ENCODE results near the gene NTRK2.

NTRK2 gene

DNA sequence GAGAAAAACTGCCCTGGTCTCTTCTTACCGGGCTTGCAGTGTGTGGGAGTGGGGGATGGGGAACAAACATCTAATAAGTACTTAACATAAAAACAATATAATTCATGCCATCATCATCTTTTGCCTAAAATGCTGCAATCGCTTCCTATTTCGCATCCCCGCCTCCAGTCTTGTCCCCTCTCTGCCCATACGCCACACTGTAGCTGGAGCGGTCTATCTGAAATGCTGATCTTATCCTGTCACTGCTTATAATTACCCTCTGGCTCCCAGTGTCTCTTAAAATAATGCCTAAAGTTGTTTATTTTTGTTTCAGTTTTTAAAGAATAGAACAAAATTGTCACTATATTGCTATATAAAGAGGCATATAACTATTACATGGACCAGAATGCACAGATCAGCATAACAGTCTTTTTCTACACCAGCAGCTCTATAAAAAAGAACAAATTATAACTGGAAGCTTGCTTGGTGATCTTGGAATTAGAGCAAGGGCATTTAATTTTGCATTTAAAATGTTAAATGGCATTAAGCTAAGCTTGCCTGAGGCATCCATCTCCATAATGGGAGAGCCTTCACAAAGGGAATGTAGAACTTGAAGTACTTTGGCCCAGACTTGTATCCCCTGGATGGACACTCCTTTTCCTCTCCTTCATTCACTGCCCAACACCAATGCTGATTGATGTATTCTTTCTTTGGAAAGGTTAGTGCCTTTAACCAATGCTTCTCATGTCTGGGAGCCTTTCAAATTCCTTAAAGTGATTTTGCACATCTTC, 12.2 kb downstream of the NTRK2 start:
- DNase-seq (ENCODE audit: low spot score), result no peak

DNA sequence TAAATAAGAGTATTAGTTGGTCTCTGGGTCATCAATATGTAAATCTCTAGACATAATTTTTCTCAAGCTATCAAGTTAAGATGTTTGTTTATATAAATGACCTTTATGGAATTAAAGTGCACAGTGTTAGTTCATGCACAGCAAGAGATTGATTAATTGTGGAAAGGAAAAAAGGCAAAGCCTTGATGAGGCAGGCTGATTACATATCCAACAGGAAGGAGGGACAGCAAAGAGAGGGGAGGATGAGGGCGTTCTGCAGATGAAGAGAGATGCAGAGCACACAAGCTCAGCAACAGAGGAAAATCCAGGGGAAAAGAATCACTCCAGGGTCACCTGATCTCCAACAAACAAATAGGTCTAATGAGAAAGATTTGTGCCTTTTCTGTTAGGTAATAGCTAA, 16.5 kb downstream of the NTRK2 start:
- no peak for DNase-seq (ENCODE audit: low spot score)

- no peak for DNase-seq (ENCODE audit: low spot score)
Measured at GRCh38 chr9:84688956-84689355, 19.4 kb downstream of the NTRK2 start.

GRCh38 chr9:84691634-84692033, 22.1 kb downstream of the NTRK2 start:
- DNase-seq (ENCODE audit: low spot score), result no peak

- DNase-seq (ENCODE audit: low spot score), result no peak
Measured at GRCh38 chr9:84694248-84694647, 24.7 kb downstream of the NTRK2 start.

- no peak for DNase-seq (ENCODE audit: low spot score)
Measured at GRCh38 chr9:84697042-84697441, 27.5 kb downstream of the NTRK2 start.

DNA sequence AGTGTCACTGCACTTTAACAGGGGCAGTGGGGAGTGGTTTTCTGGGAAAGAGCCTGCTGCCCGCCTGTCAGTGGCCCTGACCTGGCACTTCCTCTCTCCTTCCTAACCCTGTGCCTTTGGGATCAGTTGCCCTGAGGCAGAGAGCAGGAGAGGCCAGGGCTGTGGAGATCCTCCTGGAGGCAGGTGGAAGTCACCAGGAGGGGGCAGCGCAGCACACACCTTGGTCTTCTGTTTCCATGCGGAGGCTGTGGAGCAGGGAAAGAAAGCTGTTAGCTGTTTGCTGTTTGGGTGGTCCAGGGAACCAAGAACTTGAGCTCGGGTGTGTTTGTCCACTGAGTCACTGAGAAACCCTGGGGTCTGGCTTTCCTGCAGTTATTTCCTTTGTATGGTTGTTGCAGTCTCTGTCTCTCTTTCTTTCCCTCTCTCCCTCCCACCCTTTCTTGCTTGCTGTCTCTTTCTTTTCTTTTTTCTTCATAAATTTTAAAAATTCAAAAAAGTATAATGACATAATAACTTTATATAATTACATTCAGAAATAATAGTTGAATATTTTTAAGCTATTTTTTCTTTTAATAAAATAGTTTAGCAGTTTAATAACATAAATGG, 28.1 kb downstream of the NTRK2 start:
- peak; percentile 37 for DNase-seq (ENCODE audit: low spot score)

- DNase-seq (ENCODE audit: low spot score), result no peak
Measured at GRCh38 chr9:84698323-84698722, 28.8 kb downstream of the NTRK2 start.

DNA sequence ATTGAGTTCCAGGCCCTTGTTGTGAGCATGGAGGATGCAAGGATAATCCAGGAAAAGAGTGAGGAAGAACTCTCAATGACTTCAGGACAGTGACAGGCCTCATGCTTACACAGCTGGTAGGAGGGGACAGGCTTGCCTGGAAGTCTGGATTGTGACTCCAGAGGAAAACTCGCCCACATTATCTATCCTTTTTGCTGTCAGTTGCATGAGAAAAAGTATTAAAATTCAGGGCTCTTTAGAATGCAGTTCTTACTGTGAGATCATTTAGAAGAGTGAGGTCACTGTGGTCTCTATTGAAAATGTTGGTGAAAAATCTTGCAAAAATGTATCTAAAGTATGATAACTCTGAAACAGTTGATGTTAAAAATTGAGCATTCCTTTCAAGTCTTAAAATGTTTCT, 30.5 kb downstream of the NTRK2 start:
- no peak for DNase-seq (ENCODE audit: low spot score)

- DNase-seq (ENCODE audit: low spot score), result no peak
Measured at GRCh38 chr9:84701801-84702200, 32.3 kb downstream of the NTRK2 start.

- DNase-seq (ENCODE audit: low spot score), result no peak
Measured at GRCh38 chr9:84702471-84702870, 32.9 kb downstream of the NTRK2 start.

- DNase-seq (ENCODE audit: low spot score), result no peak
Measured at GRCh38 chr9:84703793-84704192, 34.3 kb downstream of the NTRK2 start.

DNA sequence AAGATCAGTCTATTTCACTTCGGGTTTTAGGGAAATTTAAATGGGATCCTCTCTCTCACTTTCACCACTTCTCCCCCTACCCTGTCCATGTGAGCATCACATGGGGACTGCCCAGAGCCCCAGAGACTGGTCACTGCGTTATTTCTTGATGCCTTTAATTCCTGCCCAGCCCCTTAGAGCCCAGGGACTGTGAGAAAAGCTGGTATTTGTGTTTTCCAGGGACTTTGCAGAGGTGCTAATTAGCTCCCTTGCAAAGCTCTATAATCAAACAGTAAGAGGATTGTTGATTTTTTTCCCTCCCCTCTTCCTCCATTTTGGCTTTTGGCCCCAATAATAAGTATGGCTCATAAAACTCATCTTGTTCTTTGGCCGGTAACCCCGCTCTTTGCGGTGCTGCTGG, 35.6 kb downstream of the NTRK2 start:
- DNase-seq (ENCODE audit: low spot score), result no peak

DNA sequence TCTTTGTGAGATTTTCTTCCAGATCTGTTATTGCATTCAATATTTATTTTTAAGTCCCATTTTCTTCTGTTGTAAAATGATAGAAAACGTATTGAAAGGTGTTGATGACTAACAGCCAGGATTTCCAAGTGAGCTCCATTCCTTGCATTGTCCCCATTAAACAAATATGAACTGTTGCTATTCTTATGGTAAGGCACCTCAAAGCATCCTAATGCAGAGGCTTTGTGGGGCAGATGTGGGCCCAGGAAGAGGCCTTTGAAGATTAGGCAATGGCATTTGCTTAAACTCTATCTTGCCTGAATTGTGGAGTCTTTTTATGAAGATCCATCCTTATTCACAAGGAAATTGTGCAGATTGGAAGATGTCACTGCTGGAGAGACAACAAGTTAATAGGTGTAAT, 38.9 kb downstream of the NTRK2 start:
- DNase-seq (ENCODE audit: low spot score), result no peak

DNA sequence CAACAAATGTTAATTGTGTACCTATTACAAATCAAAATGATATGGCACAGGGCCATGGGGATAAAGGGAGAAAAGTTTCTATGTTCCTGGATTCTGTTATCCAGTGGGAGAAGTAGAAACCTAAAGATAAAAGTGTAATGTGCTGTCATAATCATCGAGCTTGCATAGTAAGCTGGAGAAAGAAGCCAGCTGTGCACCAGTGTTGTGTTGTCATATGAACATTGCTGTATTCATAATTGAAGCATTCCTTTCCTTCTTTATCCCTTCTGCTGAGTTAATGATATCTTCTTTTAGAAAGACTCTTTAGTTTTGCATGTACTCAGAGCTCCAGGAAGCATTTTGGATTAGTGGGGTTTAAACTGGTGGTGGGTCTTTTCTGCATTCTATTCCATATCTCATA, 39.5 kb downstream of the NTRK2 start:
- DNase-seq (ENCODE audit: low spot score), result no peak

- DNase-seq (ENCODE audit: low spot score), result no peak
Measured at GRCh38 chr9:84710701-84711397, 41.3 kb downstream of the NTRK2 start.

DNA sequence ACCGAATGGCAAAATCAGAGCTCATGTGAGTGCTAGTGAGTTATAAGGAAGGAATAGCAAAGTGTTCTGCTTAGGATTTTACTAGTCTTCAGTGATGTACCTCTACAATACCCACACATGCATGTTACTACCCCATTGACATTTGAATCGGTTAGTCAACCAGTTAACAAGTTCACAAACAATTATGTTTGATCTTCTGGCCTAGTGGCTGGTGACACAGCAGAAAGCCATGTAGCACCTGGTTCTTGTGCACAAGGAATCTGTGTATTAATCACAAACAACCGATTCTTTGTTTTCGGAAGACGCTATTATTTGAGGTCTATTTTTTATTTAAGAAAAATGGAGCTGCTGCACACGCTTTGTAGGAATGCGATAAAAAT, 41.9 kb downstream of the NTRK2 start:
- no peak for DNase-seq (ENCODE audit: low spot score)

- DNase-seq (ENCODE audit: low spot score), result no peak
Measured at GRCh38 chr9:84711936-84712335, 42.4 kb downstream of the NTRK2 start.

DNA sequence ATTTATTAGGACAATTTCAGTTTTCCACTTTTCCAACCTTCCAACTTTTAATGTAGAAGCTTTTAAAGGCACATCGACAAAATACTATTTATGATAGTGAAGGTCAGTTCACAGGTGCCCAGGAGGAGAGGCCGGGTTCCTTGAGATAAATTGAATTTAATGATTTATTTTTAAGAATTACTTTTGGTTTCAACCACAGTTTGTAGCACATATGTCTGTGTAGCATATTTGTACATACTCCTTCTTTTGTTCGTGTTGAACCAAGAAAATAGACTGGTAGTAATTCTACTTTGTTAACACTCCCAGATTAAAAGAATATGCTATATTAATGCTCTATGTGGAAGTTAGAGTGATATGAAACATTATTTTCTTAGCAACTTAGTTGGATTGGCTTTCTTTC, 46.7 kb downstream of the NTRK2 start:
- no peak for DNase-seq (ENCODE audit: low spot score)

DNA sequence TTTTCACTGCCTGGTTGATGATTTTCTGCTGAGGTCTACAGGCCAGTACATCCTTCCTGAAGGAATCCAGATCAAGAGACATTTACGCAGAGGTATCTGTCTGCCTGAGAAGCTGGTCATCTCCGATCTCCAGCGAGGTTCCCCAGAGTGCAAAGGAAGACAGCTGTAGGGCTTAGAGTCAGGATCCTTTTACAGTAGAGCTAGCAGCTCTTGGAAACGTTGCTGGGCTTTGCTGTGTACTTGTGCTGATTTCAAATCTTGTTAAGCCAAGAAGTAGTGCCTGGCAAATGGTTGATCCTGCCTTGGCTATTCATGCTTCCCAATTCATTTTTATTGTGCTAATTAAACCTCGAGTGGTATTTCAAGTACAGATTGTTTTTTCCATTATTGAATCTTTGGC, 48.9 kb downstream of the NTRK2 start:
- DNase-seq (ENCODE audit: low spot score), result no peak

- no peak for DNase-seq (ENCODE audit: low spot score)
Measured at GRCh38 chr9:84722388-84722989, 53.0 kb downstream of the NTRK2 start.

GRCh38 chr9:84723426-84723825, 53.9 kb downstream of the NTRK2 start:
- DNase-seq (ENCODE audit: low spot score), result no peak

GRCh38 chr9:84731696-84732095, 62.2 kb downstream of the NTRK2 start:
- DNase-seq (ENCODE audit: low spot score), result no peak

Measured in kidney capillary endothelial cell (primary cell).